PFSK-1 (cell line): Measurements from ENCODE around the gene GBF1.

ENCODE experiments used
- FOXP2 ChIP-seq: optimal IDR thresholded peaks from 2 replicates; pipeline ENCODE3; 2011; ENCODE audit warnings: borderline replicate concordance, control low read depth, inconsistent platforms; ENCODE audit not compliant: insufficient read depth; ENCODE audit errors: extremely low read length, extremely low read depth
- POLR2AphosphoS5 ChIP-seq: IDR thresholded peaks from 2 replicates; pipeline ENCODE4 v1.6.1; 2012; ENCODE audit warnings: low read depth, mild to moderate bottlenecking, control low read depth, low read length, moderate library complexity
- REST ChIP-seq, 2 experiments: IDR thresholded peaks; 2 replicates each; pipeline versions ENCODE4 v1.6.1 to v1.8.0; 2011 to 2012; ENCODE audit warnings: low read depth in 2 of 2, low read length in 2 of 2, control low read depth in 1 of 2, inconsistent platforms in 1 of 2, mild to moderate bottlenecking in 1 of 2, moderate library complexity in 1 of 2; ENCODE audit not compliant: insufficient read depth in 1 of 2
- SIN3A ChIP-seq: IDR thresholded peaks from 2 replicates; pipeline ENCODE4 v1.6.1; 2012; ENCODE audit warnings: mild to moderate bottlenecking, low read length, moderate library complexity, borderline replicate concordance; ENCODE audit not compliant: insufficient read depth
- TAF1 ChIP-seq: IDR thresholded peaks from 2 replicates; pipeline ENCODE4 v1.6.1; 2012; ENCODE audit warnings: low read length, control low read depth, borderline replicate concordance; ENCODE audit not compliant: insufficient read depth

GRCh38 chr10:102245082-102245931, at the start of gene GBF1:
- 0 out of 2 replicates have a peak, but pooled peaks have one; percentile 58 for TF ChIP-seq TAF1
- TF ChIP-seq SIN3A: peak; percentile 31; the same call in 1 of the 2 replicates
- no peak for TF ChIP-seq REST (IDR thresholded peaks at IDR 0.05; ENCODE audit: insufficient read depth in 1 of 2, low read depth in 2 of 2, low read length in 2 of 2)
- no peak; the same call in 1 of the 2 replicates for TF ChIP-seq POLR2AphosphoS5
- TF ChIP-seq FOXP2: peak; percentile 41
